ENCODE measurements around the gene DPP7.

The DPP7 gene

GRCh38 chr9:137110147-137110910 is 4.2 kb downstream of the DPP7 start:
- no peak for DNase-seq

DNA sequence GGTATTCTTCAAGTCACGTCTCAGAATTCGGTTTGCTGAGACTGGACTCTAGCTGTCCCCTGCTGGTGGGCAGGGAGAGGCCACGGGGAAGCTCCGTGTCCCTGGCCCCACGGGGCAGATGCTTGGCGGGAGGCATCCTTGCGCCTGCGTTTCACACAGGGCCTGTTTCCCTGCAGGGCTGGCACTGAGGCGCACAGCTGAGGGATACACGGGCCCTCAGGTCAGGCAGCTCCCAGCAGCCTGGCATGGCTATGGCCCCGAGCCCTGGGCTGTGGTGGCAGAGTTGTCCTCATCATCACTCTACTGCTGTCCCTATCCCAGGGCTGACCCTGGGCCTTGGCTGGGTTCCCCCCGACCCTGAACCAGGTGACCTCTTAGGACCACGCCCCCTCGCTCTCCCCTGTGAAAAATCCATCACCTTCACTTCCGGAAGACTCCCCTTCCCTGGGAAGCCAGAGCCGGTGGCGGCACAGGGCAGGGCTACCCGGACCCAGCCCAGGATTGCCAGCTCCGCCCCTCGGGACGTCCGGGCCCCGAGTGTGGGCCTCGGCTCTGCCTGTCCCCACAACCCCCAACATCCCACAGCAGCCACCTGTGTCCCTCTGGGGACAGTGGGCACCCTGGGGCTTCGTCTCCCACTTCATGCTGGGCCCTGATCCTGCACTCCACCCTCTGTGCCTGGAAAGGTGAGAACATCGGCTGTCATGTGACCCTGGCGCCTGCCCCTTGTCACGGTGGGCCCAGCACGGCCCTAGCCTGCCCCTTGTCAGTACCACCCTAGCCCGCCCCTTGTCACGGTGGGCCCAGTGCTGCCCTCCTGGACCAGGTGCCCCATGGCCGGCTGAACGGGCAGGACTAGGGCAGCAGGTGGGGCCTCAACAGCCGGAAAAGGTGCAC is 5.0 kb downstream of the DPP7 start:
- no peak for DNase-seq

DNA sequence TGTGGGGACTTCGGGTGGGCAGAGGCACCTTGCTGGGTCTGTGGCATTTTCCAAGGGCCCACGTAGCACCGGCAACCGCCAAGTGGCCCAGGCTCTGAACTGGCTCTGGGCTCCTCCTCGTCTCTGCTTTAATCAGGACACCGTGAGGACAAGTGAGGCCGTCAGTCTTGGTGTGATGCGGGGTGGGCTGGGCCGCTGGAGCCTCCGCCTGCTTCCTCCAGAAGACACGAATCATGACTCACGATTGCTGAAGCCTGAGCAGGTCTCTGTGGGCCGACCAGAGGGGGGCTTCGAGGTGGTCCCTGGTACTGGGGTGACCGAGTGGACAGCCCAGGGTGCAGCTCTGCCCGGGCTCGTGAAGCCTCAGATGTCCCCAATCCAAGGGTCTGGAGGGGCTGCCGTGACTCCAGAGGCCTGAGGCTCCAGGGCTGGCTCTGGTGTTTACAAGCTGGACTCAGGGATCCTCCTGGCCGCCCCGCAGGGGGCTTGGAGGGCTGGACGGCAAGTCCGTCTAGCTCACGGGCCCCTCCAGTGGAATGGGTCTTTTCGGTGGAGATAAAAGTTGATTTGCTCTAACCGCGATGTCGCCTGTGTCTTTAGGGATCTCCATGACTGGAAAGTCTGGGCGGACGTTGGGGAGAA is 5.8 kb downstream of the DPP7 start:
- no peak for DNase-seq

- no peak for DNase-seq
Observed at GRCh38 chr9:137107982-137108381, 6.6 kb downstream of the DPP7 start.

DNA sequence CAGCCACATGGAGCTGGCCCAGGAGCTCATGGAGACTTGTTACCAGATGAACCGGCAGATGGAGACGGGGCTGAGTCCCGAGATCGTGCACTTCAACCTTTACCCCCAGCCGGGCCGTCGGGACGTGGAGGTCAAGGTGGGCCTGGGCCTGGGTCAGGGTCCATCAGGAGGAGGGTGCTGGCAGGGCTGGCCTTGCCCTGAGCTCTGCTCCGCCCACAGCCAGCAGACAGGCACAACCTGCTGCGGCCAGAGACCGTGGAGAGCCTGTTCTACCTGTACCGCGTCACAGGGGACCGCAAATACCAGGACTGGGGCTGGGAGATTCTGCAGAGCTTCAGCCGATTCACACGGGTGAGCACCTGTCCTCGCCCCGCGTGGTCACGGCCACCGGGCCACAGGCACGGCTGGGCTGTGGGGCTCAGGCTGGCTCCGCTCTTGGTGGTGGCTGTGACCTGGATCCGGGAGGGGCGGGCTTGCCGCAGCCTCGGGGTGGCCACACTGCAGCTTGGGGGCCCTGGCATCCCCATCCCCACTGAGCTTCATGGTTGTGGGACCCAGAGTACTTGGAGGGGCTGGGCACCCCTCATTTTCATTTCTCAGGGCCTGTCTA is 7.1 kb downstream of the DPP7 start:
- no peak for DNase-seq

DNA sequence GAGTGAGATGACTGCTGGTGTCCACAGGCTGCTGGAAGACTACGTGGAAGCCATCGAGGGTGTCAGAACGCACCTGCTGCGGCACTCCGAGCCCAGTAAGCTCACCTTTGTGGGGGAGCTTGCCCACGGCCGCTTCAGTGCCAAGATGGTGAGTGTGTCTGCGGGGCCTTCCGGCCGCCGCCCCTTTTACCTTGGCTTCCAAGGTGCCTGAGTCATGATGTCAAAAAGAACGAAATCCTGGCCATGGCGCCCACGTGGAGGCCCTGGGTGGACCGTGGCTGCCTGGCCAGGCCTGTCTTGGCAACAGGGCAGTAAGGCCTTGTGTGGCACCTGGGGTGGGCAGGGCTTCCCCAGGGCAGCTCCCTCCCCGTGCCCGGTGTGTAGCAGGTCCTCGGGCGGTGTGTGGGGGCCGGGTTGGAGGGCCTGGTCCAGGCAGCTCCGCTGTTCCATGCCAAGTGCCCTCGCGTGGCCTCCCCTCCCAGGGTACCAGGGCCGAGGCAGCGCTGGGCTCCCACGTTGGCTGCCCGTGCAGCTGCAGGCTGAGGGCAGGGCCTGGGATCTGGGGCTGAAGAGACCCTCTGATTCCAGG is 7.8 kb downstream of the DPP7 start:
- DNase-seq = no peak

DNA sequence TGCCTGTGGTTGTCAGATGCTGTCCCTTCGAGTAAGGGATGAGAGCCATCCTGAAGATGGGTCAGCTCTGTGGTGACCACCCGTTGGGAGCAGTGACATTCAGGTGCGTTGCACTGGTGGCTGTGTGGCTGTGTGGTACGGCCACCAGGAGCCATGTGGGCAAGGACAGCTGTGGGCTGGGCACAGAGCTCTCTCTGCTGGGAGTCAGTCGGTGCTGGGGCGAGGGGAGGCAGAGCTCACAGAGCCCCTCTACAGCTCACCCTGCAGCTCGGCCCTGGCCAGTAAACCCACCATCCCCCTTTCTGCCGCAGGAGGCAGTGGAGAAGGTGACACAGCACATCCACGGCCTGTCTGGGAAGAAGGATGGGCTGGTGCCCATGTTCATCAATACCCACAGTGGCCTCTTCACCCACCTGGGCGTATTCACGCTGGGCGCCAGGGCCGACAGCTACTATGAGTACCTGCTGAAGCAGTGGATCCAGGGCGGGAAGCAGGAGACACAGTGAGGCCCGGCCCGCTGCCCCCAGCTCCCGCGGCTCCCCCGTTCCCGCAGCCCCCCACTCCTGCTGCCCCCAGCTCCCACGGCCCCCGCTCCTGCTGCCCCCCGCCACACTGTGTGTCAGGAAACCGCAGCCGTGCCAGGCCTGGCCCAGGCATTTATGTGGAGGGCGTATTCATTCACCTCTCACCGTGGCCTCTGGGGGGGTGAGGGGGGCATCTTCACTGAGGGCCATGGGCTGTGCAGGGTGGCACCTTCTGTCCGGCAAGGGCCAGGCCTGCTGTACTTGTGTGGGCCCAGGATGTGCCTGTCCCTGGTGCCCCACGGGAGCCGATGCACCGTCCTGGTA is 8.5 kb downstream of the DPP7 start:
- DNase-seq = no peak

DNA sequence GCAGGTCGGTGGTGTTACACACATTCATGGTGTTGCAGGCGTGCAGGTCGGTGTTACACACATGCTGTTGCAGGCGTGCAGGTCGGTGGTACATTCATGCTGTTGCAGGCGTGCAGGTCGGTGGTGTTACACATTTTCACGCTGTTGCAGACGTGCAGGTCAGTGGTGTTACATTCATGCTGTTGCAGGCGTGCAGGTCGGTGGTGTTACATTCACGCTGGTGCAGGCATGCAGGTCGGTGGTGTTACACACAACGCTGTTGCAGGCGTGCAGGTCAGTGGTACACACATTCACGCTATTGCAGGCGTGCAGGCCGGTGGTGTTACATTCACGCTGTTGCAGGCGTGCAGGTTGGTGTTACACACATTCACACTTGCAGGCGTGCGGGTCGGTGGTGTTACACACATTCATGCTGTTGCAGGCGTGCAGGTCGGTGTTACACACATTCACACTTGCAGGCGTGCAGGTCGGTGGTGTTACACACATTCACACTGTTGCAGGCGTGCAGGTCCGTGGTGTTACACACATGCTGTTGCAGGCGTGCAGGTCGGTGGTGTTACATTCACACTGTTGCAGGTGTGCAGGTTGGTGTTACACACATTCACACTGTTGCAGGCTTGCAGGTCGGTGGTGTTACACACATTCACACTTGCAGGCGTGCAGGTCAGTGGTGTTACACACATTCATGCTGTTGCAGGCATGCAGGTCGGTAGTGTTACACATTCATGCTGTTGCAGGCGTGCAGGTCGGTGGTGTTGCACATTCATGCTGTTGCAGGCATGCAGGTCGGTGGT is 11.1 kb downstream of the DPP7 start:
- no peak for DNase-seq

DNA sequence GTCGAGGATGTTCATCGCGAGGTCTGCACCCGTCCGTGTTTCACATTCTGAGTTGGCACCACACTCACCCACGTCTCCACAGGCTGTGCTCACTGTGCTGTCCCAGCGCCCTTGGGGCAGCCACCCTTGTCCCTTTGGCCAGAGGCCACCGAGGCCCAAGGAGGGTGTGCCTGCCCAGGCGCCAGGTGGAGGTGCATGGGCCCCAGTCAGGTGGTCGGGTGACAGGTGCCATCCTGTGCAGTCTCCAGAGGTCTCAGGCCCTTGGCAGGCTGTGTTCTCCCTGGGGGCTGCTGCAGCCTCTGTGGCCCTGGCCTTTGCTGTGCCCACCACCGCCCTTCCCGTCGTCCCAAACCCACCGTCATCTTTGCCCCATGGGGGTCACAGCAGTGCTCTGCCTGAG is 15.3 kb downstream of the DPP7 start:
- no peak for DNase-seq

- no peak for DNase-seq
Observed at GRCh38 chr9:137097761-137098462, 16.6 kb downstream of the DPP7 start.

DNA sequence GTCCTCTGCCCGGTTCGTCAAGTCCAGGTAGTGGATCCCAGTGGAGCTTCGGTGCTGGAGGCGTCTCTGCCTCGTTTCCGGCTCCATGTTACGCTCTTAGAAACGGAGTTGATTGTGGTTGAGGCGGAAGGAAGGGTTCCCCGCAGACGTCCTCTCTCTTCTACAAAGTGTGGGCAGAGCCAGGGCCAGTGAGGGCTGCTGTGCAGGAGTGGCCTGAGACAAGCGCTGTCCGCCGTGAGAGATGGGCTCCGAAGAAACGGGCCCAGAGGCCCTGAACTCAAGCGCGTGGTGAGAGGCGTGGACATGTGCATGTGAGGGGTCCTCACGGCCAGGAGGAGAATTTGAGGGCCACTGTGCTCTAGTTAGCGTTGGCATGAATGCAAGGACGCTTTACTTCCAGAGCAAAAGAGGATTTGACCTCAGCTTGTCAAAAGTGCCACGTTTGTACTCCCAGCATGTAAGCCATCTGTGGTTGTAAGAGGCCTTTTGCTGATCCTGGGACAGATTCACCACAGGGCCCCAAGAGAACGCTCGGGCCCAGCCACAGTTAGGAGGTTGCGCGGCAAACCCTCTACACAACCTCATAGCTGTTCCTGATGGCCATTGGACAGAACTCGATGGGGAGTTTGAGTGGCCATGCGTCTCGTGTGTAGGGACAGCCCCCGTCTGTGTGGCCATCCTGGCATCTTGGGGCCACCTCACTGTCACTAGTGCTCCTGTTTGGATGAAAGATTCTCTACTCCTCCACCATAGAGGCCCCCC is 17.6 kb downstream of the DPP7 start:
- DNase-seq = no peak

DNA sequence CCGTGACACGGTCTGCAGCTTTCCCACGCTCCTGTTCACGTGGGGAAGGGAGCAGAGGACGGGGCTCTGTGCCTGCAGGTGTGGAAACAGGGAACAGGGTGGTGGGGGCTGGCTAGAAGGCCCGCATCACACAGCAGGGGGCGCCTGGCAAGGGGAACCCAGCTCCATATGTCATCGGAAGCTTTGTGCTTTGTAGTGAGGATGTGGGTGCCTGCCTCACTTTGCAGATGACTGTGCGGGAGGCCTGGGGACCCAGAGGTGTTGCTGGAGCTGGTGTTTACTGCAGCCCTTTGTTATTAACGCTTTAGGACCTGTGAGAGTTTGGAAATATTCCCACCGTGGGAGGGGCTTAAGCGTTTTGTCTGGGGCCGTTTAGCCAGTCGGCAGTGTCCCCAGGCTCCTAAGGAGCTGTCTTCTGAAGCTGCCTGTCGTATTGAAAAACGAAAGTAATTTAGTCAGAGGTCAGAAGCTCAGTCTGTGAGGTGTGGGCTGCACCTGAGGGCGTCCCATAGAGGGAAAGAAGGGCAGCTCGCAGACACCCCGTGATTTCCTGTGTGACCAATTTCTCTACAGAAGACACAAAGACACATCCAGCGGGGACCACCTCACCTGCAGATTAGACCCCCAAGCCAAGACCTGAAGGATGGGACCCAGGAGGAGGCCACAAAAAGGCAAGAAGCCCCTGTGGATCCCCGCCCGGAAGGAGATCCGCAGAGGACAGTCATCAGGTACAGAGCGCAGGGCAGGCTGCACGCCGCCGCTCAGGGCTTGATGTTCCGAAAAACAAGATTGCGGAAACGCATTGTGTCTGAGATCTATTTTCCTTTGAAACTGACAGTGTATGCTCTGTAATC is 18.6 kb downstream of the DPP7 start:
- peak; percentile 88 for DNase-seq

- DNase-seq = no peak
Observed at GRCh38 chr9:137089232-137089947, 25.1 kb downstream of the DPP7 start.

DNA sequence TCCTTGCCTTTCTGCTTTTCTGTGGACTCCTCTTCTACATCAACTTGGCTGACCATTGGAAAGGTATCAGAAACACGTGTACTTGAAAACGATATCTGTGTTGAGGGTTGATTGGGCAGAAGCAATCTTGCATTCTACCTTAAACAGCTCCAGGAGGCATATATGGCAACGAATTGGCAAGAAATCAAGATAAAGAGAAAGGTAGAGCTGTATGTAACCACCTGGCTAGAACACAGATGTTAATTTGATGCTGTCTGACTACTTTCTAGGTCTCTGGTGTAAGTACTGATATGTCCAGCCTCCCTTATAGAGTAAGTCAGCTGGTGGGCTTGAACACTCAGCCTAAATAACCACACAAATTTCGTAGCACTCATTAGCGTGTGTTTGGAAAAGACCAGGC is 26.4 kb downstream of the DPP7 start:
- no peak for DNase-seq

GRCh38 chr9:137087409-137087925 is 27.1 kb downstream of the DPP7 start:
- DNase-seq = no peak

DNA sequence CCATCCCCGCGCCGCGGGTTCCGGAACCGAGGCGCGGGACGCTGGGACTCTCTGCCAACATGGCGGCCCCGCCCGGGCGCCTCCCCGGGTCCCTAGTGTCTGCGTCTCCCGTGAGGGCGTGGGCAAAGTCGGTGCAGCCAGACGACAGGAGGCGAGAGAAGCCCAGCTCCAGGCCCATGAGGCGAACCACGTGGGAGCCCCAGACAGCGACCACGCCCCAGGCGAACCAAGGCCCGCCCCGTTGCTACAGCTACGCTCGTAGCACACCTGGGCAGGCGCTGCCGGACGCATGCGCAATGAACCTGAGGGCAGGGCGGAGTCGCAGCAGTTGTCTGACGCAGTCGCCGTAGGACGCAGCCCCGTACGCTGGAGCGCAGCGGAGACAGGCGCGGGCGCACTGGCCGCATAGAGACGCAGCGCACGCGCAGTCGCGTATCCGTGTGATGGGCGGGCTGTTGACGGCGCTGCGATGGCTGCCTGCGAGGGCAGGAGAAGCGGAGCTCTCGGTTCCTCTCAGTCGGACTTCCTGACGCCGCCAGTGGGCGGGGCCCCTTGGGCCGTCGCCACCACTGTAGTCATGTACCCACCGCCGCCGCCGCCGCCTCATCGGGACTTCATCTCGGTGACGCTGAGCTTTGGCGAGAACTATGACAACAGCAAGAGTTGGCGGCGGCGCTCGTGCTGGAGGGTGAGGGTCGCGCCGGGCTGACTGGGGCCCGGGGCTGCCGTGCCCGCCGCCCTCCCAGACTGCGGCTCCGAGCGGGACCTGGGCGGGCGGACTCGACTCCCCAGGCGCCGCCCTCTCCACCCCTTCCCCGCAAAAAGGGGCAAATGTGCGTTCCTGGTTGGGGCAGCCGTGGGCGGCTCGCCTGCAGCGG is 27.8 kb downstream of the DPP7 start, which contains the start of gene MAN1B1:
Gene MAN1B1 (plus strand): TSS at position 455 of the 878 bp plus-strand sequence. CDS start 15 bp downstream, at position 470.
- peak; percentile 98 for DNase-seq
